Measurements from ENCODE around the gene NPR1. TPM values are rescaled to one million over a fixed set of nuclear protein-coding genes. Genes with fewer than 3 reads are reported as not detected.
"Not testable (repeated sequence)": the region's sequence is repeated elsewhere in the genome, so short reads cannot be mapped to it uniquely, and the experiment has no call there.

Gene NPR1
- total RNA-seq, 3 donors from 2014 or later, result 2.3 to 16.4 (median 6.0) TPM

- Histone ChIP-seq H3K9me3 (no peaks in the 10 kb centered on the region), H3K4me1 (ENCODE audit: low read depth) (peaks cover 8% of the 10 kb centered on the region), H3K4me3 (no peak overlapping the region), H3K36me3 (ENCODE audit: low read depth) (peaks cover 6% of the 10 kb centered on the region)
- no peak for TF ChIP-seq CTCF (IDR thresholded peaks at IDR 0.05)
- ATAC-seq, result no peak
- peak in 1 of 3 donors; percentile 27 for DNase-seq
- intact Hi-C loops (cut with DNase I, micrococcal nuclease), result no loop called here
These were observed 18.8 kb upstream of the NPR1 start for GRCh38 chr1:153659656-153660055.

GRCh38 chr1:153661111-153661708 is 17.3 kb upstream of the NPR1 start:
- Histone ChIP-seq H3K36me3 (ENCODE audit: low read depth) (peaks cover 6% of the 10 kb centered on the region), H3K9me3 (no peaks in the 10 kb centered on the region), H3K4me3 (no peak overlapping the region), H3K4me1 (ENCODE audit: low read depth) (peaks cover 8% of the 10 kb centered on the region)
- ATAC-seq, result no peak
- TF ChIP-seq CTCF (IDR thresholded peaks at IDR 0.05), result no peak
- no peak for DNase-seq
- intact Hi-C loops (cut with DNase I, micrococcal nuclease), result no loop called here

GRCh38 chr1:153662269-153662668 is 16.2 kb upstream of the NPR1 start:
- DNase-seq, result no peak
- no peak for TF ChIP-seq CTCF (IDR thresholded peaks at IDR 0.05)
- Histone ChIP-seq H3K4me1 (ENCODE audit: low read depth) (peaks cover 8% of the 10 kb centered on the region), H3K4me3 (no peak overlapping the region), H3K9me3 (no peaks in the 10 kb centered on the region), H3K36me3 (ENCODE audit: low read depth) (peaks cover 6% of the 10 kb centered on the region)
- ATAC-seq, result no peak
- intact Hi-C loops (cut with DNase I, micrococcal nuclease), result no loop called here

GRCh38 chr1:153663211-153663610 is 15.3 kb upstream of the NPR1 start:
- intact Hi-C loops (cut with DNase I, micrococcal nuclease), result no loop called here
- Histone ChIP-seq H3K9me3 (no peaks in the 10 kb centered on the region), H3K36me3 (ENCODE audit: low read depth) (peaks cover 6% of the 10 kb centered on the region), H3K4me1 (ENCODE audit: low read depth) (peaks cover 11% of the 10 kb centered on the region), H3K4me3 (no peak overlapping the region)
- no peak for ATAC-seq
- DNase-seq, result peak in 1 of 3 donors; percentile 1
- TF ChIP-seq CTCF (IDR thresholded peaks at IDR 0.05), result no peak

- Histone ChIP-seq H3K9me3 (no peaks in the 10 kb centered on the region), H3K36me3 (ENCODE audit: low read depth) (no peaks in the 10 kb centered on the region), H3K4me3 (no peak overlapping the region), H3K4me1 (ENCODE audit: low read depth) (peaks cover 22% of the 10 kb centered on the region)
- DNase-seq, result peak in 1 of 3 donors; percentile 1
- TF ChIP-seq CTCF (IDR thresholded peaks at IDR 0.05), result no peak
- ATAC-seq, result no peak
- intact Hi-C loops (cut with DNase I, micrococcal nuclease), result no loop called here
These were observed 11.0 kb upstream of the NPR1 start for GRCh38 chr1:153667439-153667838.

GRCh38 chr1:153668672-153669071 is 9.8 kb upstream of the NPR1 start:
- DNase-seq, result peak in 1 of 3 donors; percentile 42
- intact Hi-C loops (cut with DNase I, micrococcal nuclease); H3K36me3 ChIP-seq (ENCODE audit: low read depth); H3K9me3 ChIP-seq; ATAC-seq; H3K4me3 ChIP-seq: not testable (repeated sequence)
- H3K4me1 ChIP-seq (ENCODE audit: low read depth), result peaks cover 22% of the 10 kb centered on the region
